AG10803 (cell line): ENCODE results near the gene FAAH2.
"Not testable (repeated sequence)": the region's sequence is repeated elsewhere in the genome, so short reads cannot be mapped to it uniquely, and the experiment has no call there.

Source experiments
- DNase-seq: peaks from one replicate; pipeline ENCODE4 v3.0.0; 2010; ENCODE audit warnings: low read depth
- H3K4me3 ChIP-seq: 2 replicates; pipeline ENCODE4 v1.5.1; 2011; ENCODE audit warnings: mild to moderate bottlenecking, low read length, control low read depth
- TF ChIP-seq, protein P1 (sequence below): conservative IDR thresholded peaks from 2 replicates; pipeline ENCODE4 v1.5.1; 2011; ENCODE audit warnings: mild to moderate bottlenecking, low read length, control low read depth, inconsistent platforms

The FAAH2 gene

DNA sequence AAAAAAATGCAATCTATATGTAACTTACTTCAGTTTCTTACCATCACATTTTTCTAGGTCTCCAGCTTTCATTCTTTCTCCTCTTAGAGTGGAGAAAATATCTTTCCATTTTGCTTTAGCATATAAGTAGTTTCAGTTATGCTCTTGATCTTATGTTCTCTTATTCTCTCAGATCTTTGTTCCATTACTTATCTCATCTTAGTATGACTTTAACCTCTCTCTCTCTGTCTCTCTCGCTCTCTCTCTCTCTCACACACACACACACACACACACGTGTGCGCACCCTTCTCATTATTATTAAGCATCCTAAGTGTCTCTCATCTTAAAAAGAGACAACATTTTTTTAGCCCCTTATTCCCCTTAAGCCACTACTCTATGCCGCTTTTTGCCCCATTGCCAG is 92.8 kb downstream of the FAAH2 start:
- H3K4me3 ChIP-seq = no peak overlapping the region
- DNase-seq = no peak
- TF ChIP-seq, protein P1, sequence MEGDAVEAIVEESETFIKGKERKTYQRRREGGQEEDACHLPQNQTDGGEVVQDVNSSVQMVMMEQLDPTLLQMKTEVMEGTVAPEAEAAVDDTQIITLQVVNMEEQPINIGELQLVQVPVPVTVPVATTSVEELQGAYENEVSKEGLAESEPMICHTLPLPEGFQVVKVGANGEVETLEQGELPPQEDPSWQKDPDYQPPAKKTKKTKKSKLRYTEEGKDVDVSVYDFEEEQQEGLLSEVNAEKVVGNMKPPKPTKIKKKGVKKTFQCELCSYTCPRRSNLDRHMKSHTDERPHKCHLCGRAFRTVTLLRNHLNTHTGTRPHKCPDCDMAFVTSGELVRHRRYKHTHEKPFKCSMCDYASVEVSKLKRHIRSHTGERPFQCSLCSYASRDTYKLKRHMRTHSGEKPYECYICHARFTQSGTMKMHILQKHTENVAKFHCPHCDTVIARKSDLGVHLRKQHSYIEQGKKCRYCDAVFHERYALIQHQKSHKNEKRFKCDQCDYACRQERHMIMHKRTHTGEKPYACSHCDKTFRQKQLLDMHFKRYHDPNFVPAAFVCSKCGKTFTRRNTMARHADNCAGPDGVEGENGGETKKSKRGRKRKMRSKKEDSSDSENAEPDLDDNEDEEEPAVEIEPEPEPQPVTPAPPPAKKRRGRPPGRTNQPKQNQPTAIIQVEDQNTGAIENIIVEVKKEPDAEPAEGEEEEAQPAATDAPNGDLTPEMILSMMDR = no peak

GRCh38 chrX:57380026-57380796 is 93.7 kb downstream of the FAAH2 start:
- H3K4me3 ChIP-seq = no peak overlapping the region
- TF ChIP-seq, protein P1 = no peak
- no peak for DNase-seq

GRCh38 chrX:57394162-57394561 is 107.7 kb downstream of the FAAH2 start:
- H3K4me3 ChIP-seq, DNase-seq: not testable (repeated sequence)

- not testable (repeated sequence) for H3K4me3 ChIP-seq, DNase-seq
Observed at GRCh38 chrX:57403191-57403590, 116.7 kb downstream of the FAAH2 start.

GRCh38 chrX:57406149-57406548 is 119.6 kb downstream of the FAAH2 start:
- TF ChIP-seq, protein P1 = no peak
- DNase-seq = no peak
- no peak overlapping the region for H3K4me3 ChIP-seq

DNA sequence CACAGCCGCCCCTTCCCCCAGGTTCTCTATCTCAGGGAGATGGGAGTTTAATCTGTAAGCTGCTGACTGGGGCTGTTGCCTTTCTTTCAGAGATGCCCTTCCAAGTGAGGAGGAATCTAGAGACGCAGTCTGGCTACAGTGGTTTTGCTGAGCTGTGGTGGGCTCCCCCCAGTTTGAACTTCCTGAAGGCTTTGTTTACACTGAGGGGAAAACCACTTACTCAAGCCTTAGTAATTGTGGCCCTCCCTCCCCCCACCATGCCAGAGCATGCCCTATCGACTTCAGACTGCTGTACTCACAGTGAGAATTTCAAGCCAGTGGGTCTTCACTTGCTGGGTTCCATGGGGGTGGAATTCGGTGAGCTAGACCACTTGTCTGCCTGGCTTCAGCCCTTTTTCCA is 131.3 kb downstream of the FAAH2 start:
- TF ChIP-seq, protein P1 = no peak
- DNase-seq = no peak
- H3K4me3 ChIP-seq = no peak overlapping the region

- TF ChIP-seq, protein P1 = no peak
- H3K4me3 ChIP-seq = no peak overlapping the region
- no peak for DNase-seq
Observed at GRCh38 chrX:57422289-57422688, 135.8 kb downstream of the FAAH2 start.

DNA sequence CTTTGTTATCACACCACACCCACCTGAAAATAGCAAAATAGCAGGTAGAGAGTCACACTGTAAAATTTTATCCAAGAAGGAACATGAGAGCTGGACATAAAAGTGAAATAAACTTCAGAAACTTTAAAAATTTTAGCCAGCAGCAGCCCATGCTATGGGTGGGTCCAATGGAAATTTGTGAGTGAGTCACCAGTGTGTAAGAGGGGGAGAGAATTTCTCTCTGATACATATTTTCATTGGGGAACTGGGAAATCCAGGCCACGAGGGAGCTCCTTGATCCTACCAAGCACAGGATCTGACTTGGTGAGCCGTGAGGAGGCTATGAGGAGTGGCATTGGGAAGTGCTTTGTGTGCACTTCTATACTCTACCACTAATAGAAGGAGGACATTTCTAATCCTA is 136.3 kb downstream of the FAAH2 start:
- no peak overlapping the region for H3K4me3 ChIP-seq
- DNase-seq = no peak
- TF ChIP-seq, protein P1 = no peak
